NCI-H345 (cell line): ENCODE data around the gene RFWD3.
"Not testable (repeated sequence)": the region's sequence is repeated elsewhere in the genome, so short reads cannot be mapped to it uniquely, and the experiment has no call there.

Source experiments
- DNase-seq: peaks from one replicate; lab custom pipeline; 2025; lab: John Stamatoyannopoulos, UW

The RFWD3 gene, protein sequence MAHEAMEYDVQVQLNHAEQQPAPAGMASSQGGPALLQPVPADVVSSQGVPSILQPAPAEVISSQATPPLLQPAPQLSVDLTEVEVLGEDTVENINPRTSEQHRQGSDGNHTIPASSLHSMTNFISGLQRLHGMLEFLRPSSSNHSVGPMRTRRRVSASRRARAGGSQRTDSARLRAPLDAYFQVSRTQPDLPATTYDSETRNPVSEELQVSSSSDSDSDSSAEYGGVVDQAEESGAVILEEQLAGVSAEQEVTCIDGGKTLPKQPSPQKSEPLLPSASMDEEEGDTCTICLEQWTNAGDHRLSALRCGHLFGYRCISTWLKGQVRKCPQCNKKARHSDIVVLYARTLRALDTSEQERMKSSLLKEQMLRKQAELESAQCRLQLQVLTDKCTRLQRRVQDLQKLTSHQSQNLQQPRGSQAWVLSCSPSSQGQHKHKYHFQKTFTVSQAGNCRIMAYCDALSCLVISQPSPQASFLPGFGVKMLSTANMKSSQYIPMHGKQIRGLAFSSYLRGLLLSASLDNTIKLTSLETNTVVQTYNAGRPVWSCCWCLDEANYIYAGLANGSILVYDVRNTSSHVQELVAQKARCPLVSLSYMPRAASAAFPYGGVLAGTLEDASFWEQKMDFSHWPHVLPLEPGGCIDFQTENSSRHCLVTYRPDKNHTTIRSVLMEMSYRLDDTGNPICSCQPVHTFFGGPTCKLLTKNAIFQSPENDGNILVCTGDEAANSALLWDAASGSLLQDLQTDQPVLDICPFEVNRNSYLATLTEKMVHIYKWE

DNA sequence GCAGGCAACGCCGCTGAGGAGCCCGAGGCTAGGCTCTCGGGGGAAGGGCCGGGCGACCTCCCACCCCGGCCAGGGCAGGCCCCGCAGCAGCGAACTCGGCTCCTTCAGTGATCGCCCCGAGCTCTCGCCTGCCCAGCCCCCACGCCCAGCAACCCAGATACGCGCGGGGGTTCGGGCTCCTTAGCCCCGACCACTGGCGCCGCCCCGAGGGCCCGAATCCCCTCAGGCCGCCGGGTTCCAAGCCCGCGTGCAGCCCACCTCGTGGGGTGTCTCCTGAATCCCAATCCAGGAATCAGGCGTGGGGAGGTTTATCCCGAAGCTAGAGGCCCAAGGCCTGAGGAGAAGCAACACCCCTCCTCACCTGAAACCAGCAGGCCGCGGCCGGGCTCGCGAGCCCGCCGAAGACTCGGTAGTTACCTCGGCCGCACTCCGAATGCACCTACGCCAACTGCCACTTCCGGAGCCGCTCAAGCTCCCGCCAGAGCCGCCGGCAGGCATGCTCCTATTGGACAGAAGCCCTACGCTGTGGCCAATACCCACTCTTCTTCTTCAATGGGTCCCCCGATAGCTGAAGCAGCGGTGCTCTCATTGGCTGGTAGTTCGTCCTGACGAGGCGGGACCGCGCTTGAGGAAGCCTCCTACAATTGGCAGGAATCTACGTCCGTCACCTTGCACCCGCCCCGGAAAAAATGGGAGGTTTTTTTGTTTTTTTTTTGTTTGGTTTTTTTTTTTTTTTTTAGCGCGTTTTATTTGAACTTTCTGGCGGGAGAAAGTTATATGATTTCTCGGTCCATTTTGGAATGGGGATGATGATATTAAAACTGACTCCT is at the start of gene RFWD3:
TSS of gene RFWD3 (minus strand) at position 453 of the 830 bp plus-strand sequence. CDS start 5,428 bp downstream, outside the sequence.
- DNase-seq = peak; percentile 96

DNA sequence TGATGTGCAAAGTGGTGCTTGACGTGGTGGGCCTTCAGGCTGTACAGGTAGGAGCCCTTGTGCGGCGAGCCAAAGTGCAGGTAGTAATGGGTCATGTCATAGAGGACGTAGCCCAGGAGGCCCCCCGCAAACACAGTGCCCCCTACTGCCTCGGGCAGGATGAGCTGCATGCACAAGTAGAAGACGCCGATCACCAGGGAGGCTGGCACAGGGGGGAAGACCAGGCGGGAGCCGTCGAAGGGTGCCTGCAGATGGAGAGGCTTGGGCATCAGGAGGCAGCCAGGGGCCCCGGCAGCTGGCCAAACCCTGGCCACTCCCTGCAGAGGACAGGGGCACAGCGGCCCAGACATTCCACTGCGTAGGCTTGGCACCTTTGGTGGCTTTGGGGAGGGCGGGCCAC is 49.7 kb upstream of the RFWD3 start:
- DNase-seq = no peak

DNA sequence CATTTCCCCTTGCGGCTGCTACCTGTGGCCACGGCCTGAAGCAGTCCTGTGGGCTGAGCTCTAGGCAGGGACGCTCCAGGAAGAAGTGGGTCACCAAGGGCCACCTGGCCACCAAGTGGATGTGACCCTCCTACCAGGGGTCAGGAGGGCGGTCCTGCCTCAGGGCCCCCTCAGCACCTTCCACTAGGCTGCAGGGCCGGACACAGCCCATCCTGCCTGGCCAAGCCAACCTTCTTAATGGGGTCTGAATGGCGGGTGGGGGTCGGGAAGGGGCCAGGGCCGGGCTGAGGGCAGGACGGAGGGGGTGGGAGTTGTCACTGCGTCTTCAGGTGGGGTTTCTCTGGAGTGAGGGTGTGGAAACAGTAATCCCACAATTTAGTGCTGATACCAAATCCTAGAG is 47.2 kb upstream of the RFWD3 start:
- no peak for DNase-seq

DNA sequence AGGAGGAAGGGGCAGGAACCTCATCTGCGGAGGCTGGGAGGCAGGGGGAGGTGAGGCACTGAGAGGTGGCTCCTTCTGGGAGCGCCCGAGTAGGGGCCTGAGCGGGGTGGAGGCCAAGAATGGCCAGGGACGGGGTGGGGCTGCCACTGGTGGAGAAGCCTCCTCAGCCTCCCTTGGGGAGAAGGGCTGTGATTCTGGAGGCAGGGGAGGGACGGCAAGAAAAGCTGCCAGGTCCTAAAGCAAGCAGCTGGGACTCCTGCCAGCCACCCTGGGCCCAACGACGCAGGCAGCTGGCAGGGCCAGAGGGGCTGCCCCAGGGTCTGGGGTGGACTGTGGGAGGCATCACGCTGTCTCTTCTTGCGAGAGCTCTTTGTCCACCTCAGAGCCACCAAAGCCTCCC is 46.6 kb upstream of the RFWD3 start:
- no peak for DNase-seq

DNA sequence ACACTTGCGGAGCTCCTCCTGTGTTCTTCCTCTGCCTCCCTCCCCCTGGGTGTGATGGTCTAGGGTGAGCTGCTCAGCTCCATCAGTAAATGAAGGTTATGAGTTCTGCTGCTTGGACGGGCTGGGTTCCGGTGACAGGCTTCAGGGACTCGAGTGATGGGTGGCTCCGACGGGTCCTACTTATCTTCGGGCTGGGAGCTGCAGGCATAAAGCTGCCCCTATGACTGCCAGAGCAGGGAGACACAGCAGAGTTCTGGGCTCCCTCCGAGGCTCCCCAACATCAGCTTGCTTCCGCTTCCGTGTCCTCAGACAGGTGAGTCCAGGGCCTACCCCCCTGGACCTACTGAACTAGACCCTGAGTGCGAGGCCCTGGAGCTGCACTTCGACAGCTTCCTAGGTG is 45.3 kb upstream of the RFWD3 start:
- no peak for DNase-seq

DNA sequence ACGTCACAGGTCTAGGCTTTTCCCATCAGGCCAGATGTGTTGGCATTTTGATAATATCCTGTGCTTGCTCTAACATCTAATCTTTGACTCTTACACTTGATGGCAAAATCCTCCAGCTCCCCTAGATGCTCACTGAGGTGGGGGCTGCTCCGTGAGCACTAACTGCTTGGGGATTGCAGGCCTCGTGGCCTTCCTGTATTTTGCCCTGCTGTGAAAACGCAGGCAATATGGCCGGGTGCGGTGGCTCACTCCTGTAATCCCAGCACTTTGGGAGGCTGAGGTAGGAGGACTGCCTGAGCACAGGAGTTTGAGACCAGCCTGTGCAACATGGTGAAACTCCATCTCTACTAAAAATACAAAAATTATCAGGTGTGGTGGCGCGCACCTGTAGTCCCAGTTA is 43.7 kb upstream of the RFWD3 start:
- no peak for DNase-seq

DNA sequence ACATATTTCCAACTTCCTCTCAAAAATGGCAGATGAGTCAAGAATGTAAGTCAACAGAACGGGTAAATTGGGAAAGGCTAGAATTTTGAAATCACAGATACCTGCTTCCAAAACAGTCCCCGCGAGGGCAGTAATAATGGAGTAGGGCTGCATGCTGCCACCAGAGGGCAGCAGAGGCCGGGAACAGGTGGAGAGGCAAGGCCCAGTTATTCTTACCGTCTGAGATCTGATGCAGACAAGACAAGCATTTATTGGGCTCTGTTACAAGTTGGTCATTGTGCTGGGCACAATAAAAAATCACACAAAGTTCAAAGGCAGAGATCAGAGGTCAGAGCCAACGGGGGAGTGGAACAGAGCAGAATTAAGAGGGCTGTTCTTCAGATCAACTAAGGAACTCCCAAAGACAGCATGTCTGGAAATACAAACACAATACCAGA is 42.8 kb upstream of the RFWD3 start:
- DNase-seq = peak; percentile 67

DNA sequence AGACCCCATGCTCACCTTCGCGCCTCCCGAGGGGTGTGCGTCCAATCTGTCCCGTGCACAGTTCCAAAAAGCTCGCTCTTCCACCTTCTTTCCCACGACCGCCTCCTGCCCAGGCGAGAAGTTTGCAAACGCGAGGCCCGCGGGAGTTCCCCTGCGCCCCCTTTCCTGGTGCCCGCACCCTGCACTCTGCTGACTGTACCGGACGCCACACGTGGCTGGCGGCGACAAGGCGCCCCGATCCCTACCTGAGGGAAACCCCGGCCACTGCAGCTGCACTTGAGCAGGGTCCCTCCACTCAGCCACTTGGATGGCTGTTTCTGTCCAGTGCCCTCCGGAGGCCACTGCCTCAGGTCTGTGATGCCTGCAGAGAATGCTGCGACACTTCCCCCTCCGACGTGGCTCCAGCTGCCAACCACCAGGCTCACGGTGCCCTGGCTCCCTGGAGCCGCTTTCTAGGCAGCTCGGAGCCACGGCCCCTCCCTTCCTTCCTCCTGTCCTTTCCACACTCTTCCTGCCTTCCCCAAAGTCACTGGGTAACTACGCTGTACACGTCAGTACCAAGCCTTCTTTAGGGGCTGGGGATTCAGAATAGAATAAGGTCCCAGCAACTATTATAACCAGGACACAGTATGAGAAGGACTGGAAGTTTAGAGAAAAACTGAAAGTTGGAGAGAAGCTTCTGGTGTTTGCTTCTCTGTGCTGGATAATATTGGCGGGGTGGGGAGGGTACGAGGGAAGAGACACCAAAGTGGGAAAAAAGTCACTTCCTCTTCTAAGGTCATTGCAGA is 34.0 kb upstream of the RFWD3 start, which contains the start of gene MLKL:
TSS of gene MLKL (minus strand) at position 425 of the 788 bp plus-strand sequence. CDS start 5,105 bp downstream, outside the sequence.
- peak; percentile 21 for DNase-seq

DNA sequence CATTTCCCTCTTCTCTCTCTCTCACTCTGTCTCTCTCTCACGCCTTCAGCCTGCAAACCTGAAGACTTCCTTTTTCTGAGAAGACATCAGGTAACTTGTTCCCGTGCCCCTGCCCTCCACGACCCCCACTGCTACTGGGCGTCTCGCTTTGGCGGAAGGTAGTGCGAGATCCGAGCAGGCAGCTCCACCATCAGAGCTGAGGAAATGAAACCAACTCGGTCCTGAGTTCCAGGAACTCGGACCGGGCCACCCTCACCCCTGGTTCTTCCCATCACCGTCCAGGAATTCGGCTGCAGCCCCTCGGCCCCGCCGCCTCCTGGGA is 33.4 kb upstream of the RFWD3 start:
- DNase-seq = no peak

DNA sequence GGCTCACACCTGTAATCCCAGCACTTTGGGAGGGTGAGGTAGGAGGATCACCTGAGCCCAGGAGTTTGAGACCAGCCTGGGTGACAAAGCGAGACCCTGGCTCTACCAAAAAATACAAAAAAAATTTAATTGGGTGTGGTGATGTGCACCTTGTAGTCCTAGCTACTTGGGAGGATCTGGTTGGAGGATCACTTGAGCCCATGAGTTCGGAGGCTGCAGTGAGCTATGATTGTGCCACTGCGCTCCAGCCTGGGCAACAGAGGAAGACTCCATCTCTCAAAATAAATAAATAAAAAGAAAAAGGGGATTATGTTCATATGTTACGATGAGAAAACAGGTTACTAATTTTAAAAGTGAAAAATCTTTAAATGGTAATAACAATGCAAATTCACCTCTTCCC is 33.0 kb upstream of the RFWD3 start:
- DNase-seq = no peak

DNA sequence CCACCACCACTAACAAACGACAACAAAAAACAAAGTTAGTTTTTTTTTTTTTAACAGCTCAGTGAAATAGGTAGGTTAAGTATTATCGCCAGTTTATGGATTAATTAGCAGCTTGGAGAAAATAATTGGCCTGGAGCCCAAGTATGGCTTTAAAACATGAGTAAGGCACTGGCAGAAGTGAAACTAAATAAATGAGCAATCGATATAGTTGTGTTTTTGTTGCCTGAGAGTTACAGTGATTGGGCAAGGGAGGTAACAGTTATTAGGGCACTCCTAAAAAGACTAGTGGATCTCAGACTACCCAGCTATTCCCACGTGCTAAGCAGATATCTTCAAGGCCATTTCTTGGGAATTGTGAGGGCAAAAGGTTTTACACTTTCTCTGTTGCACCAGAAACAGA is 31.5 kb upstream of the RFWD3 start:
- no peak for DNase-seq

DNA sequence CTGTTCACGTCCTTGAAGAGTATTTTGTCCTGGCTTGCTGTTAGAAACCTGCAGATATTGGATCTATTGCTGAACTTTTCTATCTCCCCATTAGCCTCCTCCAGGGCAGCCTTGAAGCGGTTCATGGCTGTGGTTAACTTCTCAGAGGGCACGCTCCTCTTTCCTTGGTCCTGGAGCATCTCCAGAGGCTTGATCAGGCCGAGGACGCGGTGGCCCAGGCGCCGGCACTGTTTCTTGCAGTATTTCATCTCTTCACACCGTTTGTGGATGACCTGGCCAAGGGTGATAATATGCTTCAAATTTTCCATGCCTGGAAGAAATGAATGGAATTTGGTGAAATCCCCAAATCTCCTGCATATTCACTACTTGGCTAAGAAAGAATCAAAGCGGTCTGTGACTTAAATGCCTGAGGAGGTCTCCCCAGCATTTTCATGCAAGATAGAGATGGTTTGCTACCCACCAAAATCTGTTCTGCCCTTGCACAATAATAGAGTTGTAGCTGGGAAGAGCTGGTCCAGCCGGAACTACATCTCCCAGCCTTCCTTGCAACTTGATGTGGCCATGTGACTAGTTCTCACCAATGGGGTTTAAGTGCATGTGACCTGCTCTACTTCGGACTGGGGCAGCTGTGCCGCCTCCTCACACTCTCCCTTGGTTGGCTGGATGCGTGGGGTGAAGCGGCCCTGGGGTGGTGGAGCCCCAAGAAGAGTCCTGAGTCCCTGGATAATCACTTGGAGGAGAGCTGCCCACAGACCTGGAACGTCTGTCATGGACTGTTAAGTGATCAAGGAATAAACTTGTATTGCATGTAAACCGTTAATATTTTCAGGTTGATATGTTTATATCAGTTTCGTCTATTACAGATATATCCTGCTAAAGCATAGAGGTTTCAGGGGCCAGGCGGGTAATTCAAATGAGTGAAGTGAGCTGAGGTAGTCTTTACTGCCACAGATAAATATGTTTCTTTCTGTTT is 29.1 kb upstream of the RFWD3 start:
- peak; percentile 46 for DNase-seq

DNA sequence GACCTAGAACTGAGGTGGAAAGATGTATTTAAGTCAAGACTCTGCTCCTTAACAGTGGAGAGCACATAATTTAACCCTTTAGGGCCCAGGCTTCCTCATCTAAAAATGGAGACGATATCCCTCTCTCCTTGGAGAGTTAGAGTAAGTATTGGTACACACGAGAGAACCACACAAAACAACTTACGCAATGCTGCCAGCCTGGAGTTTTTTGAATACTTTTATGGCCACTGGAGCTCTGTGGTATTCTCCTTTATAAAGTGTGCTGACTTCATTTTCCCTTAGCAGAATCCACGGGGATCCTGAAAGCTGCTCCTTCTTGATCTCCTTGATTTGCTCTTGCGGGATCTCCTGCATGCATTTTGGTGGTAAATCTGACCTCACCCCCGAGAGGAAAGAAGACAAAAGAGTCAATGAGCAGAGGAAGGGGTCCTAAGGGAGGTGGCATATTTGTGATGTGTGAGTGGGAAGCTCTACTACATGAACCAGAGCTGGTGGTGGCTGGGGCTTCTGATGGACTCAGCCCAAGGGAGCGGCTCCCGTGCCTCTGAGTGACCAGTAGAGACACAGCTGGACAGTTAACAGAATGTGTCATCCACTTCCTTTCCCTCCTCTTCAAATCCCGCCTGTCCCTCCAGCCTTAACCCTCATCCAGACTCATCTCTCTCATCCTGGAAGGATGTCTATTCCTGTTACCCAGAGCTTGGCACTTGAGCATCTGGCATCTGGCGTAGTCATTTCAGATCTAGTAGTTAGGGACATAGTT is 24.6 kb upstream of the RFWD3 start:
- no peak for DNase-seq

DNA sequence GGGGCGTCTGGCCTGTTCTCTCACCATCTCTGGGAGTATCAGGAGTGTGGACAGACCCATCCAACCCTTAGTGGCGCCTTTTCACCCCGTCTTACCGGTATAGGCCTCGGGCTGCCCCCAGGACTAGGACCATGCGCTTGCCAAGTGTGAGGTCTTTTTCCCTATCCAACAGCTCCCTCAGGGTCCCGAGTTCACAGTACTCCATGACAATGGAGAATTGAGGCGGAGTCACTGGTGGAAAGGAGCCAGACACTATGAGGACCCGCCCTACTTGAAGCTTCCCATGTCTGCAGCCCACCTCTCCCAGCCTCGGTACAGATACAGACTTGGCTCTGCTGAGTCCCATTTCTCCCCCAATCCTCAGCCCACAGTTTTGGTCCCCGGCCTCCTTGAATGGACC is 15.9 kb upstream of the RFWD3 start:
- no peak for DNase-seq

DNA sequence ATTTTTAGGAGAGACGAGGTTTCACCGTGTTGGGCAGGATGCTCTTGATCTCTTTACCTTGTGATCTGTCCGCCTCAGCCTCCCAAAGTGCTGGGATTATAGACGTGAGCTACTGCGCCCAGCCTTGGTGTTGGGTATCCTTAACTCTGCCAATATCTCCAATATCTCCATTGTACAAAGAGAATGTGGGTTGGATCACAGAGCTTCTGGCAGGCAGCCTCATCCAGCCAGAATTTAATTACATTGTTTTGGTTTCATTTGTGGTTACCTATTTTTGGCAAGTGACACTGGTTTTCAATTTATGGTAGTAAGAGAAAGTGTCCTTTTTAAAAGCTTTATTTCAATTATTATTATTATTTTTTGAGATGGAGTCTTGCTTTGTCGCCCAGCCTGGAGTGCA is 14.0 kb upstream of the RFWD3 start:
- no peak for DNase-seq

DNA sequence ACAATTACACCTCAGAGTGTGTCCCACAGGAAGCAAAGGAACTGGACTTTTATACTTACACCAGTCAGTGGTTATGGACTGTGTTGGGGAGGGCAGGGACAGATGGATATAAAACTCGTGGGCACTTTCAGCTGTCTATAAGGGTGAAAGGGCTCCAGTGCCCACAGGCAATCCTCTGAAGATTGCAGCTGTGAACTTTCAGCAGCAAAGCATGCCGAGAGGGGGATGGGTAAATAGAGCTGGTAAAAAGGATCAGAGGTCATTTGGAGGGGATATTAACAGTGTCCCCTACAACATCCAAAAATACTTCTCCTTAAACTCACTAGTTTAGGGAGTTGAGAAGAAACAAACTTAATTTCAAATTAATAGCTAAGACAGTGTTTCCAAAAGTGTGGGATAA is 13.3 kb upstream of the RFWD3 start:
- DNase-seq = no peak

DNA sequence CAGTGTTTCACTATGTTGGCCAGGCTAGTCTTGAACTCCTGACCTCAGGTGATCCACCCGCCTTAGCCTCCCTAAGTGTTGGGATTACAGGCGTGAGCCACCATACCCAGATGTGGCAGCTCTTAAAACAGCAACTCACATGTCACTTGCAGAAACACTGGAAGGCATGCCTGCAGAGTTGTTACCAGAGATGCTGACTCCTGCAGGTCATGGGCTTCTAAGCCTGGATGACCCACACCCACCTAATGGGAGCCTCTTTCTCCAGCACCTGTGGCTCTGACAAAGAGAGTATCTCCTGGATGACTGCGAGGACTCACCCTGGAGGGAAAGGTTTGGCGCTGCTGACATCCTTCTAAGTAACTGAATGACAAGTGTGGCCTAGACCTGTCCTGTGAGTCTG is 11.2 kb upstream of the RFWD3 start:
- no peak for DNase-seq

DNA sequence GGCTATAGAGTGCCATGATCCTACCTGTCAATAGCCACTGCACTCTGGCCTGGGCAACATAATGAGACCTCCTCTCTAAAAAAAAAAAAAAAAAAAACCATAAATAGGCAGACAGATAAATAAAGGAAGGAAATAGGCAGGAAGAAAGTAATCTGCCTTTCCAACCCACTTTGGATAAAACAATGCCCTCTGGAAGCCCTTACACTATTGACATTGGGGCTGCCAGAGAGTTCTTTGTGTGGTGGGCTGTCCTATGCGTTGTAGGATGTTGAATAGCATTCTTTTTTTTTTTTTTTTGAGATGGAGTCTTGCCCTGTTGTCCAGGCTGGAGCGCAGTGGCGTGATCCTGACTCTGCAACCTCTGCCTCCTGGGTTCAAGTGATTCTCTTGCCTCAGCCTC is 7.2 kb upstream of the RFWD3 start:
- no peak for DNase-seq

DNA sequence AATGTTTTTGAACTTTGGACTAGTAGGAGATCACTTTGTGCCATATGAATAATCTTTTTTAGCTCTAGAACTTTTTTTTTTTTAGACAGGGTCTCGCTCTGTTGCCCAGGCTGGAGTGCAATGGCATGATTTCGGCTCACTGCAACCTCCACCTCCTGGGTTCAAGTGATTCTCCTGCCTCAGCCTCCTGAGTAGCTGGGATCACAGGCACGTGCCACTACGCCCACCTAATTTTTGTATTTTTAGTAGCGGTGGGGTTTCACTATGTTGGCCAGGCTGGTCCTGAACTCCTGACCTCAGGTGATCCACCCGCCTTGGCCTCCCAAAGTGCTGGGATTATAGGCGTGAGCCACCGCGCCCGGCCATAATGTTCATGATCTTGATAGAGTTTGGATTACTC is 2.2 kb upstream of the RFWD3 start:
- DNase-seq = not testable (repeated sequence)

DNA sequence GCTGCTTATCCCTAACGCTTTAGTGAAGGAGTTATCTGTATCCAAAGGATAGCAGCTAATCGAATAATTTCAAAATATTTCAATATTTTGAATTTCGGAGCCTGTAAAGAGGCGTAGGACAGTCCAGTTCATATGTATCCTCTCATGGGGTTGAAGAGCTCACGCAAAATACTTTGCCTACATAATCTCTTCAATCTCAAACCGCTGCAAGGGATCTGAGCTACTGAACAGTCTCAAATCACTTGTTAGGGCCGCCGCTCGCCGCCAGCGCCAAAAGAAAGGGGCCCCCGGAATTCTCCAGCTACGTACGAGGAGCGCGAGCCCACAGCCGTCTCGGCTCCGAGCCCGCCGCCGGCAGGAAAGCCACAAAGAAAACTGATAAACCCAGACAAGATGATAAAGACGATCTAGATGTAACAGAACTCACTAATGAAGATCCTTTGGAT is 601 bp upstream of the RFWD3 start:
- peak; percentile 15 for DNase-seq
